Epithelial cell of esophagus (primary cell): Measurements from ENCODE around the gene TMEM229B.

ENCODE experiments used
- DNase-seq: peaks from one replicate; pipeline ENCODE4 v3.0.0; 2010; ENCODE audit warnings: low read depth
- H3K4me3 ChIP-seq: 2 replicates; pipeline ENCODE4 v1.5.1; 2011; ENCODE audit warnings: mild to moderate bottlenecking, low read length, control low read depth
- CTCF ChIP-seq: IDR thresholded peaks from 2 replicates; pipeline ENCODE4 v1.5.1; 2011; ENCODE audit warnings: low read depth, mild to moderate bottlenecking, low read length, control low read depth, inconsistent platforms; ENCODE audit not compliant: insufficient read depth; ENCODE audit errors: missing control alignments

Gene TMEM229B

DNA sequence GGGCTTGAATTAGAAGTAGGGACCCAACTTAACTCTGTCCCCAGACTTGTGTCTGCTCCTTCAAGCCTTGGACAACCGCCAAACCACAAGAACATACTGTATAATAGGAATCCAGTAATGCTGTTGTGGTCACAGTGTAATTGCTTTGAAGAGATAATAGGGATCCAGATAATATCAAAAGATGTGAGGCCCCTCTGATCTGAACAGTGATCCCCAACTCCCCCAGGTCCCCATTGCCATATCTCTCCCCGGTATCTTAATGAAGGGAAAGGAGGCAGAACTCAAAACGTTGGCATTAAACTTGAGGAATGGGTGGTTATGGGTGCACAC is 36.1 kb upstream of the TMEM229B start:
- DNase-seq = peak; percentile 20
- TF ChIP-seq CTCF = no peak
- H3K4me3 ChIP-seq = no peak overlapping the region

DNA sequence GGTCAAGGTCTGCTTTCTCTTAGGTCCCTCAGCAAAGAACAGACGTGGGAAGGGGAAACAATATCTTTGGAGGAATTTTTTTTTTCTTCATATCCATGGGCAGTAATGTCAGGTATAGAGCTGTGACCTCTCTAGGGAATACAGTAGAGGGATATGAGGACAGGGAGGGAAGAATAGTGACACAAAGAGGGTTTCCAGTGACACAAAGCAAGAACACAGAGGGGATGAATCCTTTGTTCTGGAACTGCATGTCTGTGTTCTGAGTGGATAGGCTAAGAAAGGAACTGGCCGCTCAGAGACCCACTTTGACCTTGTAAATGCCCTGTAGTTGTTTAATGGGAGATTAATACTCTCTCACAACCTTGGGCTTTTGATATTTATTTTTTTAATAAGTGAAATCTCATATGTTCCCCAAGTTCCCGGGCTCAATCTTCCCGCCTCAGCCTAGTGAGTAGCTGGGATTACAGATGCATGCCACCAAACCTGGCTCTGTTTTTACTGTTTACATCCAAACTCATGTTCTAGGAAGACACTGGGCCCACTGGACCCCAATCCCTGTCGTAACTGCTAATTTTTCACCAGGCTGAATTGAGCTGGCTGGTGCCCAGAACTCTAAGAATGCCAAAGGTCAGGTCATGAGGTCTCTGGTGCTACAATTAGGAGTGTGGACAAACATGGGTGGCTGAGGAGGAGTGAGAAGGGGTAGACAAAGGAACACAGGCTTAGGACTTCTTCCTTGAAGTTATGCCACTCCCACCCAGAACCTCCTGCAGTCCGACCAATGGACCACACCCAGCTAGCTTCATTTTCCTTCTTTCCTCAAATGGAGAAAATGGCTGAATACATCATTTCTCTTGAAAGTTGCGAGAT is 35.5 kb upstream of the TMEM229B start:
- TF ChIP-seq CTCF = no peak
- H3K4me3 ChIP-seq = no peak overlapping the region
- DNase-seq = no peak

DNA sequence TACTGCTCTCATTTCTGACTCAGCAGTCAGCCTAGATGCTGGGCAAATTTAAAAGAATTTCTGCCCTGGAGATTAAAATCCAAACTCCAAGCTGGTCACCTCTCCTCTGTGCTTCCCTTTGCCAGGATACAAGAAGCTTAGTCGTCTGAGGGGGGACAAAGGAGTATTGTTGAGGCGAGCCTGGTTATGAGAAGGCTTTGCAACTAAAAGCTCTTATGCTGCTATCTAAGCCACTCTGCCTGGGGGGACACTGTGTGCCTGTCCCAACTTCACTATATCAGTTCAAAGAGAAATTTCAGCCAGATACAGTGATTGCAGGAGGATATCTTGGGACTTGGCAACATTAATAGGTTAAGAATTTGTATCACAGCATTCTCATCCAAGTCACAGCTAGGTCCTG is 33.7 kb upstream of the TMEM229B start:
- no peak for DNase-seq
- no peak overlapping the region for H3K4me3 ChIP-seq
- no peak for TF ChIP-seq CTCF

GRCh38 chr14:67520482-67520881 is 32.0 kb upstream of the TMEM229B start:
- H3K4me3 ChIP-seq = no peak overlapping the region
- no peak for DNase-seq
- no peak for TF ChIP-seq CTCF

GRCh38 chr14:67519406-67519805 is 30.9 kb upstream of the TMEM229B start:
- DNase-seq = no peak
- TF ChIP-seq CTCF = no peak
- no peak overlapping the region for H3K4me3 ChIP-seq

GRCh38 chr14:67517083-67517482 is 28.6 kb upstream of the TMEM229B start:
- DNase-seq = peak; percentile 18
- H3K4me3 ChIP-seq = no peak overlapping the region
- TF ChIP-seq CTCF = peak; percentile 21

- H3K4me3 ChIP-seq = no peak overlapping the region
- no peak for TF ChIP-seq CTCF
- no peak for DNase-seq
Measured at GRCh38 chr14:67516676-67517075, 28.2 kb upstream of the TMEM229B start.
